Endodermal cell (in vitro differentiated cells): ENCODE measurements around the gene CD320. TPM values are rescaled to one million over a fixed set of nuclear protein-coding genes. Genes with fewer than 3 reads are reported as not detected.

ENCODE experiments used
- DNase-seq: peaks from one replicate; pipeline ENCODE4 v3.0.0-alpha.2; 2017
- H3K27ac ChIP-seq: 2 replicates; pipeline ENCODE4 v1.5.1; 2013; ENCODE audit warnings: mild to moderate bottlenecking, low read depth, low read length, moderate library complexity
- H3K27me3 ChIP-seq: 2 replicates; pipeline ENCODE4 v1.6.1; 2013; ENCODE audit warnings: mild to moderate bottlenecking, low read length, moderate library complexity; ENCODE audit not compliant: insufficient read depth, control insufficient read depth, poor library complexity, severe bottlenecking
- H3K36me3 ChIP-seq: 2 replicates; pipeline ENCODE4 v1.7.0; 2013; ENCODE audit warnings: mild to moderate bottlenecking, low read length, moderate library complexity; ENCODE audit not compliant: control insufficient read depth, insufficient read depth
- H3K4me1 ChIP-seq: one replicate; pipeline ENCODE4 v1.7.0; 2013; ENCODE audit warnings: low read length; ENCODE audit not compliant: control insufficient read depth, insufficient read depth
- H3K4me3 ChIP-seq: 2 replicates; pipeline ENCODE4 v1.5.1; 2013; ENCODE audit warnings: mild to moderate bottlenecking, low read length, moderate library complexity
- H3K9ac ChIP-seq: 2 replicates; pipeline ENCODE4 v1.6.1; 2013; ENCODE audit warnings: mild to moderate bottlenecking, low read length, moderate library complexity; ENCODE audit not compliant: poor library complexity, severe bottlenecking; ENCODE audit errors: extremely low read depth
- H3K9me3 ChIP-seq: 2 replicates; pipeline ENCODE4 v1.6.1; 2013; ENCODE audit warnings: mild to moderate bottlenecking, low read length, moderate library complexity; ENCODE audit not compliant: control insufficient read depth
- H3K27ac Mint-ChIP-seq: 2 replicates; pipeline ENCODE4 v1.8.0; 2020; ENCODE audit warnings: mixed read lengths
- H3K27me3 Mint-ChIP-seq: 2 replicates; pipeline ENCODE4 v1.8.0; 2021; ENCODE audit warnings: mild to moderate bottlenecking, mixed read lengths; ENCODE audit not compliant: insufficient read depth
- H3K36me3 Mint-ChIP-seq: 2 replicates; pipeline ENCODE4 v1.8.0; 2020; ENCODE audit warnings: low read depth, mixed read lengths
- H3K4me1 Mint-ChIP-seq: 2 replicates; pipeline ENCODE4 v1.8.0; 2020; ENCODE audit warnings: mixed read lengths
- H3K4me3 Mint-ChIP-seq: 2 replicates; pipeline ENCODE4 v1.8.0; 2020; ENCODE audit warnings: mild to moderate bottlenecking, moderate library complexity, mixed read lengths
- H3K9me3 Mint-ChIP-seq: 2 replicates; pipeline ENCODE4 v1.8.0; 2020; ENCODE audit warnings: mild to moderate bottlenecking, mixed read lengths
- CTCF ChIP-seq: fragments of 200-600 bp; sonication (generic); conservative IDR thresholded peaks from 2 replicates; pipeline ENCODE4 v1.5.0; 2021; ENCODE audit warnings: antibody characterized with exemption, mild to moderate bottlenecking
- WGBS, 2 experiments: methylation state at CpG; one replicate each; pipeline versions ENCODE4 v1.1.5 to v1.1.7; 2013; ENCODE audit warnings: missing lambda C conversion rate in 2 of 2, mixed read lengths in 1 of 2; ENCODE audit not compliant: insufficient coverage in 1 of 2, insufficient read length in 1 of 2; 5-methylcytosine and 5-hydroxymethylcytosine counted together
- total RNA-seq, 2 donors: library from RNA; stranded (reverse); fragmentation: NEBNext Ultra II Directional in 1 of 2; extraction: Animal tissue kit (Norgen Biotek cat#: 25700) in 1 of 2; gene quantifications; 2 replicates in 1 of 2; 3 replicates in 1 of 2; pipeline ENCODE4 v1.2.1, GENCODE V29; 2021

CD320 gene
- total RNA-seq, 2 donors from 2014 or later: 63.4 to 72.7 TPM

- DNase-seq: peak; percentile 68
Observed at GRCh38 chr19:8307400-8307964, 676 bp downstream of the CD320 start.

GRCh38 chr19:8306235-8307054 is 1.7 kb downstream of the CD320 start:
- H3K27ac Mint-ChIP-seq: peak overlapping the region; percentile 77
- H3K27me3 Mint-ChIP-seq: peaks cover 2% of the 10 kb centered on the region
- WGBS, 2 experiments: 90 to 91% methylated on average over 8 to 17 of the region's 17 CpGs
- TF ChIP-seq CTCF: no peak
- no peaks in the 10 kb centered on the region for H3K9me3 Mint-ChIP-seq
- H3K36me3 Mint-ChIP-seq: peaks cover 46% of the 10 kb centered on the region
- Histone ChIP-seq H3K9me3 (no peaks in the 10 kb centered on the region), H3K36me3 (peaks cover 29% of the 10 kb centered on the region), H3K27ac (no peak overlapping the region), H3K27me3 (no peaks in the 10 kb centered on the region), H3K4me1 (no peaks in the 10 kb centered on the region), H3K9ac (no peak overlapping the region), H3K4me3 (peak overlapping the region; percentile 93)
- H3K4me3 Mint-ChIP-seq: peak overlapping the region; percentile 83
- peaks cover 17% of the 10 kb centered on the region for H3K4me1 Mint-ChIP-seq
- no peak for DNase-seq

More at GRCh38 chr19:8307400-8307964, 676 bp downstream of the CD320 start:
- Histone ChIP-seq H3K9me3 (no peaks in the 10 kb centered on the region), H3K36me3 (peaks cover 21% of the 10 kb centered on the region), H3K4me3 (peak overlapping the region; percentile 93), H3K4me1 (no peaks in the 10 kb centered on the region), H3K27me3 (no peaks in the 10 kb centered on the region), H3K9ac (peak overlapping the region; percentile 75), H3K27ac (no peak overlapping the region)
- 2 to 8% methylated on average over 8 to 24 of the region's 24 CpGs for WGBS, 2 experiments
- Mint-ChIP-seq H3K9me3 (no peaks in the 10 kb centered on the region), H3K4me3 (peak overlapping the region; percentile 83), H3K36me3 (peaks cover 46% of the 10 kb centered on the region), H3K27ac (peak overlapping the region; percentile 98), H3K27me3 (peaks cover 2% of the 10 kb centered on the region), H3K4me1 (peaks cover 17% of the 10 kb centered on the region)
- peak; percentile 50 for TF ChIP-seq CTCF

- no peak overlapping the region for H3K27ac ChIP-seq
- H3K9ac ChIP-seq: no peak overlapping the region
- H3K36me3 Mint-ChIP-seq: peaks cover 40% of the 10 kb centered on the region
Observed at GRCh38 chr19:8305798-8306197, 2.4 kb downstream of the CD320 start.

More at GRCh38 chr19:8305798-8306197, 2.4 kb downstream of the CD320 start:
- no peaks in the 10 kb centered on the region for H3K9me3 ChIP-seq
- H3K4me1 ChIP-seq: no peaks in the 10 kb centered on the region
- no peak overlapping the region for H3K27ac Mint-ChIP-seq
- H3K4me1 Mint-ChIP-seq: peaks cover 17% of the 10 kb centered on the region
- no peaks in the 10 kb centered on the region for H3K9me3 Mint-ChIP-seq
- H3K4me3 Mint-ChIP-seq: no peak overlapping the region
- no peaks in the 10 kb centered on the region for H3K27me3 ChIP-seq
- peaks cover 22% of the 10 kb centered on the region for H3K36me3 ChIP-seq
- no peak for TF ChIP-seq CTCF
- 67% methylated on average over 4 of the region's 4 CpGs; no CpG with 5 or more reads in 1 of the 2 experiments for WGBS, 2 experiments
- no peak overlapping the region for H3K4me3 ChIP-seq
- DNase-seq: no peak
- H3K27me3 Mint-ChIP-seq: peaks cover 2% of the 10 kb centered on the region
